GM21619 (cell line): Measurements from ENCODE around the gene PCDHGB4.
"Not testable (repeated sequence)": the region's sequence is repeated elsewhere in the genome, so short reads cannot be mapped to it uniquely, and the experiment has no call there.

Experiments
- ATAC-seq: cut with Tn5 transposase; IDR thresholded peaks from one replicate; pipeline ENCODE4 v1.9.1; 2021; ENCODE audit not compliant: unreplicated experiment

The PCDHGB4 gene

GRCh38 chr5:141422742-141423291, 35.3 kb downstream of the PCDHGB4 start:
- no peak for ATAC-seq

GRCh38 chr5:141427783-141428426, 40.4 kb downstream of the PCDHGB4 start:
- ATAC-seq = no peak

- ATAC-seq = peak; percentile 85
These were observed 43.0 kb downstream of the PCDHGB4 start, which contains the start of gene PCDHGA12 for GRCh38 chr5:141430332-141431113. TSS of gene PCDHGA12 (plus strand) at chr5:141430507. CDS start at chr5:141430760, 253 bp downstream.

GRCh38 chr5:141431286-141431685, 43.8 kb downstream of the PCDHGB4 start:
- ATAC-seq = peak; percentile 68

- ATAC-seq = not testable (repeated sequence)
These were observed 44.8 kb downstream of the PCDHGB4 start for GRCh38 chr5:141432308-141432707.

GRCh38 chr5:141432726-141433125, 45.2 kb downstream of the PCDHGB4 start:
- not testable (repeated sequence) for ATAC-seq

GRCh38 chr5:141434006-141434405, 46.5 kb downstream of the PCDHGB4 start:
- ATAC-seq = no peak

GRCh38 chr5:141437221-141437620, 49.7 kb downstream of the PCDHGB4 start:
- no peak for ATAC-seq

GRCh38 chr5:141439411-141440141, 52.1 kb downstream of the PCDHGB4 start:
- no peak for ATAC-seq
